Spleen (tissue), 7 donors: ENCODE results near the gene MAST4.

Source experiments
- POLR2A ChIP-seq, 3 donors: fragments of 450-650 bp; IDR thresholded peaks; one replicate each; pipeline ENCODE4 v1.5.1; 2017; ENCODE audit warnings: antibody characterized with exemption in 3 of 3, mild to moderate bottlenecking in 1 of 3
- POLR2AphosphoS5 ChIP-seq, 3 donors: sonication (generic); formaldehyde crosslinking; IDR thresholded peaks; one replicate each; pipeline ENCODE4 v1.5.1; 2017; ENCODE audit warnings: antibody characterized with exemption in 3 of 3
- TF ChIP-seq, protein P1 (sequence below), 11 experiments: fragments of 200-600 bp in 7 of 11; fragments of 450-650 bp in 4 of 11; sonication (generic) in 4 of 11; IDR thresholded peaks in 8 of 11; conservative IDR thresholded peaks in 3 of 11; 1 replicate in 7 of 11; 2 replicates in 4 of 11; pipeline versions ENCODE4 v1.4.0 to v1.8.0; 2016 to 2021; ENCODE audit warnings: antibody characterized with exemption in 11 of 11, inconsistent platforms in 4 of 11, mild to moderate bottlenecking in 1 of 11
- donor health status: DM: no; HTN: no; CAD: no; lungs with moderate emphysema.
- donor health status: DM: no; HTN: no; CAD: no.
- donor health status: DM: no; HTN: no; CAD: no.

DNA sequence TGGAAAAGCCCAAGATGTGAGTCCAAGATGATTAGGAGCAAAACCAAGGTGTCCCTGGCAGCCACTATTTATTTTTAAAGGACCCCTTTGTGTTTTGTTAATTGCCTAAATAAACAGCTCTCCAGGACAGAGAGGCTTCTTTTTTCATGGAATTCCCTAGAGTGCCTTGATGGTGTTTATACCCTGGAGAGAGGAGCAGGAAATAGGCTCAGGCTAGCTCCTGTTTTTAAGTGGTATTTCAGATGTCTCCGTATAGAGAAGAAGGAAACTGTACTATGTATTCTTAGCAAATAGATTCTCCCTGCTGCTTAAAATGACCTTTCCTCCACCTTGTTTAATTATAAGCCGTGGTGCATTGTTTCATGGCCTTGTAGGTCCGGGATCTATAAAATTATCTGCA is 308.0 kb downstream of the MAST4 start:
- TF ChIP-seq, protein P1, sequence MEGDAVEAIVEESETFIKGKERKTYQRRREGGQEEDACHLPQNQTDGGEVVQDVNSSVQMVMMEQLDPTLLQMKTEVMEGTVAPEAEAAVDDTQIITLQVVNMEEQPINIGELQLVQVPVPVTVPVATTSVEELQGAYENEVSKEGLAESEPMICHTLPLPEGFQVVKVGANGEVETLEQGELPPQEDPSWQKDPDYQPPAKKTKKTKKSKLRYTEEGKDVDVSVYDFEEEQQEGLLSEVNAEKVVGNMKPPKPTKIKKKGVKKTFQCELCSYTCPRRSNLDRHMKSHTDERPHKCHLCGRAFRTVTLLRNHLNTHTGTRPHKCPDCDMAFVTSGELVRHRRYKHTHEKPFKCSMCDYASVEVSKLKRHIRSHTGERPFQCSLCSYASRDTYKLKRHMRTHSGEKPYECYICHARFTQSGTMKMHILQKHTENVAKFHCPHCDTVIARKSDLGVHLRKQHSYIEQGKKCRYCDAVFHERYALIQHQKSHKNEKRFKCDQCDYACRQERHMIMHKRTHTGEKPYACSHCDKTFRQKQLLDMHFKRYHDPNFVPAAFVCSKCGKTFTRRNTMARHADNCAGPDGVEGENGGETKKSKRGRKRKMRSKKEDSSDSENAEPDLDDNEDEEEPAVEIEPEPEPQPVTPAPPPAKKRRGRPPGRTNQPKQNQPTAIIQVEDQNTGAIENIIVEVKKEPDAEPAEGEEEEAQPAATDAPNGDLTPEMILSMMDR (IDR thresholded peaks at IDR 0.05 in 8 of 11, conservative IDR thresholded peaks at IDR 0.05 in 3 of 11), result no peak
- no peak for TF ChIP-seq POLR2A (IDR thresholded peaks at IDR 0.05)
- TF ChIP-seq POLR2AphosphoS5 (IDR thresholded peaks at IDR 0.05), result no peak
